ENCODE measurements around the gene KCNH1.

DNA sequence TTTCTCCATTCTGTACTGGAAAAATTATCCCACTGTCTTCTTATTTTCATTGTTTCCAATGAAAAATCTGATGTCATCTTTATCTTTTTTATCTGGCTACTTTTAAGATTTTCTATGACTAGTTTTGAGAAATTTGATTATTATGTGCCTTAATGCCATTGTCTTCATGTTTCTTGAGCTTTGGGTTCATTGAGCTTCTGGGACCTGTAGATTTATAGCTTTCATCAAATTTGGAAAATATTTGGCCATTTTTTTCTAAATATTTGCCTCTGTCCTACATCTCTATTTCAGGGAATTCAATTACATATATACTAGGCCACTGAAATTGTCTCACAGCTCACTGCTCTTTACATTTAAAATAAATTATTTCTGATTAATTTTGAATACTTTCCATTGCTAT lies 38.7 kb upstream of the KCNH1 start:
- no peak for TF ChIP-seq E2F1 (CRISPR knock-in tag; IDR thresholded peaks at IDR 0.05)
- no peak for TF ChIP-seq GABPB1 (CRISPR knock-in tag; IDR thresholded peaks at IDR 0.05)
- no peak for TF ChIP-seq CTCF (IDR thresholded peaks at IDR 0.05 in 2 of 3, conservative IDR thresholded peaks at IDR 0.05 in 1 of 3; ENCODE audit: insufficient read depth in 2 of 3, low read depth in 1 of 3, low read length in 3 of 3)
- TF ChIP-seq ZKSCAN1 (IDR thresholded peaks at IDR 0.05; ENCODE audit: low read depth, low read length), result no peak
- no peak for TF ChIP-seq RAD21 (CRISPR knock-in tag; conservative IDR thresholded peaks at IDR 0.05 in 1 of 2, IDR thresholded peaks at IDR 0.05 in 1 of 2)
